IPS DF 6.9 (cell line): Measurements from ENCODE around the gene INSM1.

Experiments
- DNase-seq: peaks from one replicate; pipeline ENCODE4 v3.0.0-alpha.2; 2013; ENCODE audit warnings: low read depth, low spot score
- H3K27ac ChIP-seq: one replicate; pipeline ENCODE4 v1.5.1; 2013; ENCODE audit warnings: low read length, control low read depth
- H3K27me3 ChIP-seq: 2 replicates; pipeline ENCODE4 v1.6.1; 2013; ENCODE audit warnings: mild to moderate bottlenecking, low read length; ENCODE audit not compliant: control insufficient read depth, insufficient read depth
- H3K36me3 ChIP-seq: 2 replicates; pipeline ENCODE4 v1.6.1; 2013; ENCODE audit warnings: low read length; ENCODE audit not compliant: control insufficient read depth, insufficient read depth
- H3K4me1 ChIP-seq: 2 replicates; pipeline ENCODE4 v1.6.1; 2013; ENCODE audit warnings: low read length; ENCODE audit not compliant: control insufficient read depth, insufficient read depth
- H3K4me3 ChIP-seq: 2 replicates; pipeline ENCODE4 v1.5.1; 2013; ENCODE audit warnings: mild to moderate bottlenecking, low read length
- H3K9me3 ChIP-seq: 2 replicates; pipeline ENCODE4 v1.6.1; 2013; ENCODE audit warnings: low read length, inconsistent platforms; ENCODE audit not compliant: control insufficient read depth, insufficient read depth
- WGBS: extraction: QIAGEN DNeasy Blood & Tissue Kit; methylation state at CpG from one replicate; pipeline ENCODE4 v1.1.7; 2013; ENCODE audit warnings: mixed read lengths, missing lambda C conversion rate; ENCODE audit not compliant: insufficient read length, insufficient coverage; 5-methylcytosine and 5-hydroxymethylcytosine counted together

The INSM1 gene

DNA sequence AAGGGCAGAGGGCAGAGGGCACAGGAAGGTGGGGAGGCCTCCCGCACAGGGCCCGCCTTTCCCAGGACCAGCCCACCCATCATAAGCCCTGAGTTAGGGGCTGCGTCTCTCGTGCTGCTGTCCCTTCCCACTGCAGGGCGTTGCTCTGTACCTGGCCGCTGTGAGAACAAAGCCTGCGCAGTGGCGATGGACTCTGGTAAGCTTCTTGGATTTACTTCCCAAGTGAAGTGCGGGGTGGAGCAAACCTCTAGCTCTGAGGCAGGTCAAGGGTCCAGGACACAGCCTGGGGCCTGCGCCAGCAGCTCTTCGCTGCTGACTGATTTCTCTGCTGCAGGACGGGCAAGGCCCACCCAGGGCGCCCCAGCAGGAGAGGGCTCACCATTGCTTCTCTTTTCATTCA, 23.9 kb downstream of the INSM1 start:
- DNase-seq, result no peak
- H3K4me3 ChIP-seq, result no peak overlapping the region
- no CpG with 5 or more reads among the region's 13 CpGs for WGBS
- H3K36me3 ChIP-seq, result no peaks in the 10 kb centered on the region; the same call in 1 of the 2 replicates
- peaks cover 4% of the 10 kb centered on the region; the same call in 1 of the 2 replicates for H3K4me1 ChIP-seq
- no peaks in the 10 kb centered on the region for H3K27me3 ChIP-seq
- no peak overlapping the region for H3K27ac ChIP-seq
- no peaks in the 10 kb centered on the region for H3K9me3 ChIP-seq

DNA sequence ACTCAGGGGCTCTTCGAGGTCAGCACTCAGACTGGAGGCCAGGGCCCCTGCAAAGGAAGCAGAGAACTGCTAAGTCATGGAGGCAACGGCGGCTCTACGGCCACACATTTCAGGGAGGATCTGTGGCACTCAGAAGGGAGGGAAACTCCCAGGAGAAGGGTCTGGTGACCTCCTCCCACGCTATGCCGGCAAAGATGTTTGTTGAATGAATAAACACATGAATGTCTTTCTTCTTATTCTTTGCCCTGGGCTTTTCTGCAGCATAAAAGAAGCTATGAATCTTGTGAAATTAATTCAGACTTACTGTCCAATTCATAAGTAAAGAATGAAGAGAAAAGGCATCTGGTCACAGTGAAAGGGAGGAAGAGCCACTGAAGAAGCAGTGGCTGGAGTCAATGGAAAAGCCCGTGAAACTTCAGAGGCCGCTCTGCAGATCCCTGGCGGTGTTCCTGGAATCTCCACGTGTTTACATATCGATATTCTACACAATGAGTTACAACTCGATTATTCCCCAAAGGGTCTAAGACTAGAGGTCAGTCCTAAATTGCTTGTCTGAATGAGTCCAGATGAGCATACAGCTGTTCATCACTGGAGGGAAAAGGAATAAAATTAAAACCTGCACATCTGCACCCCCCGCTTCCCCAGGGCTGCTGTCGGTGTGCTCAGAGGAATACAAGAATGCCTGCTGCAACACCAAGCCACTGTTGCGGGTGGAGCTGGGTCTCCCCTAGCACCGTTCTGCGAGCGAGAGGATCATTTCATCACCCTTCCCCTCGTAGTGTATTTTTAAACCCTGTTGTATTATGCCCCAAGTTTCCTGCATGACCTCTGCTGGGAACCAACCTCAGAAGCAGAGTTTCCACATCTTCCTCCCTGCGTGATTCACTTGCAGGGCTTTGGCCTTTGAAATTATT, 25.6 kb downstream of the INSM1 start:
- Histone ChIP-seq H3K36me3 (no peaks in the 10 kb centered on the region; the same call in 1 of the 2 replicates), H3K4me1 (peaks cover 4% of the 10 kb centered on the region; the same call in 1 of the 2 replicates), H3K27ac (no peak overlapping the region), H3K4me3 (no peak overlapping the region), H3K27me3 (no peaks in the 10 kb centered on the region), H3K9me3 (no peaks in the 10 kb centered on the region)
- no CpG with 5 or more reads among the region's 20 CpGs for WGBS
- DNase-seq, result no peak

DNA sequence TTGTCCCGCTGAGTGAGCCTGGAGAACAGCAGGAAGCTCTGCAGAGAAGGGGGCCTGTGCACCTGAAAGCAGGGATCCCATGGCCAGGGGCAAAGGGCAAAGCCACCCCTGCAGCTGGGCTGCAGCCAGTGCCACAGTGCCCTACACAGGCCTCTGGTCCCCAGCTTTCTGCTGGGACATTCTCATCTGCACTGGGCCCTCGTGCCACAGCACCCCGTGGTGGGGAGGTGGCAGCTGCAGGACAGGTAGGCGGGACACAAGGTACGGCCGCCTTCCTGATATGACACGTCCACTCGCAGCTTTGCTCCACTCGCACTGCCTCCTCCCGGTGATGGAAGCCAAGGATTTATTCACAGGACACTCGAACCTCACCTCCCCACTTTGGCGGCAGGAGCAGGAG, 27.2 kb downstream of the INSM1 start:
- no peaks in the 10 kb centered on the region for H3K9me3 ChIP-seq
- no peak overlapping the region for H3K27ac ChIP-seq
- H3K4me1 ChIP-seq, result peaks cover 4% of the 10 kb centered on the region; the same call in 1 of the 2 replicates
- H3K27me3 ChIP-seq, result no peaks in the 10 kb centered on the region
- H3K4me3 ChIP-seq, result no peak overlapping the region
- no peak for DNase-seq
- WGBS, result no CpG with 5 or more reads among the region's 12 CpGs
- H3K36me3 ChIP-seq, result no peaks in the 10 kb centered on the region; the same call in 1 of the 2 replicates

DNA sequence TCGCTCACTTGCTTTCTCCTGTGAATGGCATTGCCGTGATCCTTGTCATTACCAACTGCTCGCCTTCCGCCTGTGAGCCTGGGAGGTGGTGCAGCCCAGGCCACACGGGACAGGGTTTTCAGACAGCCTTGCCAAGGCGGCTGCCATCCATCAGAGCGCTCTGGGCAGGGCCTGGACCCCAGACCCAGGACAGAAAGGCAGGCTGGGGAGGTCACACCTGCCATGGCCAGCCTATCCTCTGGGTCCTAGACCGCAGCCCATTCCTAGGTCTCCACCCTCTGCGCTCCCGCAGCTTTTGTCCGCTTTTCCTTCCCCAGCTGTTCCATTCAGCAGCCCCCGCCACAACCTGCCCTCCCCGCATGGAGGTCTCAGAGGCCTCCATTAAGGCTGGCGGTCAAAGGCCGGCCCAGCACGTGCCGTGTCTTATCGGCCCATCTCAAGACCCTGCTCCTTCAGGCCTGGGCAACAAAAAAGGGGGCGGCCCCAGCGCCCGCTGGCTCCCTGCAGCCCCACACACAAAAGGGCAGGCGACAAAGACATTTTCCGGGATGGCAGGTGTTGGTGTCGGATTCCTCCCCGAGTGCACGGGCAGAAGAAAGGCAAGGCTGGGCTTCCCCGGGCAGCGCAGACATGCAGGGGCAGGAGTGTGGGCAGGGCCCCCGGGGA, 28.1 kb downstream of the INSM1 start:
- Histone ChIP-seq H3K27ac (no peak overlapping the region), H3K36me3 (no peaks in the 10 kb centered on the region; the same call in 1 of the 2 replicates), H3K27me3 (no peaks in the 10 kb centered on the region), H3K4me1 (peaks cover 4% of the 10 kb centered on the region; the same call in 1 of the 2 replicates), H3K9me3 (no peaks in the 10 kb centered on the region), H3K4me3 (no peak overlapping the region)
- no peak for DNase-seq
- no CpG with 5 or more reads among the region's 29 CpGs for WGBS

DNA sequence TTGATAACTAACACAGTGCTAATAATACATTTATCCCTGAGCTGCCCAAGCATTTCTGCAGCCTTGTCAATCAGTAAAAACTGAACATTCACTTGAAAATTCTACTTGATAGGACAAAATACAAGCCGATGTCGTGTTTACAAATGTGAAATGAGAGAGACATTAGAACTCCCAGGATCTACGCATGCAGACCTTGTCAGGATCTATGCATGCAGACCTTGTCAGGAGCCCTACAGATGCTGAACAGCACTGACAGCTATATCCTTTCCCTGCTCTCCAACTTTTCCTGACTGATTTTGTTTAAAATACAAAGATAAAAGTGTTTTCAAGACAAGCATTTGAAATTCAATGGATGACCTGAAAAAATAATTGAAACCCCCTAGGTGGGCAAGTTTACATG, 28.9 kb downstream of the INSM1 start:
- peaks cover 4% of the 10 kb centered on the region; the same call in 1 of the 2 replicates for H3K4me1 ChIP-seq
- H3K9me3 ChIP-seq, result no peaks in the 10 kb centered on the region
- no peak for DNase-seq
- H3K36me3 ChIP-seq, result no peaks in the 10 kb centered on the region; the same call in 1 of the 2 replicates
- H3K27me3 ChIP-seq, result no peaks in the 10 kb centered on the region
- no CpG with 5 or more reads among the region's 3 CpGs for WGBS
- H3K27ac ChIP-seq, result no peak overlapping the region
- no peak overlapping the region for H3K4me3 ChIP-seq

DNA sequence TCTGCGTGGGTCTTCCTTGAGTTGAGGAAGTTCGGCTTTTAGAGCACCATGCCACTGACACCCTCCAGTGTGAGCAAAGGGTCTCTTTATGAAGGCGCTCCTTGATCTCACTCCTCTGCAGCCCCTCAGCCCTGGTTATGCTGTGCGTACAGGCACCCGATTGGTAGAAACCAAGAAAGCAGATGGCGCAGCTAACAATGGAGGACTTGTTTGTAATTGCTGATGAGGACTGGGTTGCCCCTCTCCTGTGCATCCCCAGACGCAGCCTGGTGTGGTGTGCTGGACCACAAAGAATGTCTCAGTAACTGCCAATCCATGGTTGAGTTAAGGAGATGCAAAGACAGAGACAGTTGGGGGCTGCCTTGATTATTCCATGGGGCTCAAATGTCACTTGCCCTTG, 30.2 kb downstream of the INSM1 start:
- H3K27me3 ChIP-seq, result no peaks in the 10 kb centered on the region
- no peak overlapping the region for H3K27ac ChIP-seq
- peaks cover 4% of the 10 kb centered on the region; the same call in 1 of the 2 replicates for H3K4me1 ChIP-seq
- no peaks in the 10 kb centered on the region; the same call in 1 of the 2 replicates for H3K36me3 ChIP-seq
- H3K4me3 ChIP-seq, result no peak overlapping the region
- no peak for DNase-seq
- WGBS, result no CpG with 5 or more reads among the region's 7 CpGs
- no peaks in the 10 kb centered on the region for H3K9me3 ChIP-seq

DNA sequence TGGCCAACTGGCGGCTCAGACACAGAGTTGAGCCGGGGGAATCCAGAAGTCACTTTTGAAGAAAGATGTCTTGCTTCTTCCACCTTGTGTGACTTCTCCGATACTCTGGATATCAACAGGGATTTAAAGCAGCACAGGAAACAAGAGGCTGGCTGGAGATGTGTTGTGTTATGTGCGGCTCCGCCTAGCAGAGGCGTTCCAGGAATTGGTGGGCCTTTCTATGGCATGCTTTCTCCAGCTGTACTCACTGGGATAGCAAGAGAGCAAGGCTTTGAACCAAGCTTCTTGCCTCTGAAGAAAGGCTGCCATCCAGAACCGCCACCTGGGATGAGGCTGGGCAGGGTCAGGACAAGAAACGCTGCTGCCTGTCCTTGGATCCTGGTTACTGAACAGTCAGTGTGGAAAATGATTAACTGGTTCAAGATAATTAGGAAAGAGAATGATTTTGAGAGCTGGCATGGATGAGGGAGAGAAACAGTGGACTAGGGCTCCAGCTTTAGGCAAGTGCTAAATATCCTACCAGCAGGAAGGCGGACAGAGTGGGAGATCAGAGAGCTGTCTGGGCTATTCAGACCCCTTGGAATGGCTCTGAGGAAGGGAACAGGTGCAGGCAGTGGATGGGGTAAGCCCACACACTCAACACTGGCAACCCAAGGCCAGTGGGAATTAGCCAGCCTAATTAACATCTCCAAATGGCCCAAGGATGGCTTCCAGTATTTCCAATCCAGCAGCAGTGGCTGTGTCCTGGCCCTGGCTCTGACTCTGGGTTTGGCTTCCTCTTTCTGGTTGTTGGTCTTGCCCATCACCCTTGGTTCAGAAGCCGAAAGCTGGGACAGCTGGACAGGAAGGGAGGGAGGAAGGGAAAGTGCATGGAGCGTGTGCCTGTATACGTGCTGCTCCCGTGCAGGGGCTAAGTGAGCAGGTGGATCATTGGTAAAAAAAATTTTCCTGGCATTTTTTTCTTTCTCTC, 31.9 kb downstream of the INSM1 start:
- H3K27me3 ChIP-seq, result no peaks in the 10 kb centered on the region
- H3K4me3 ChIP-seq, result no peak overlapping the region
- H3K27ac ChIP-seq, result no peak overlapping the region
- peaks cover 4% of the 10 kb centered on the region; the same call in 1 of the 2 replicates for H3K4me1 ChIP-seq
- no CpG with 5 or more reads among the region's 13 CpGs for WGBS
- no peak for DNase-seq
- H3K36me3 ChIP-seq, result no peaks in the 10 kb centered on the region
- H3K9me3 ChIP-seq, result no peaks in the 10 kb centered on the region

DNA sequence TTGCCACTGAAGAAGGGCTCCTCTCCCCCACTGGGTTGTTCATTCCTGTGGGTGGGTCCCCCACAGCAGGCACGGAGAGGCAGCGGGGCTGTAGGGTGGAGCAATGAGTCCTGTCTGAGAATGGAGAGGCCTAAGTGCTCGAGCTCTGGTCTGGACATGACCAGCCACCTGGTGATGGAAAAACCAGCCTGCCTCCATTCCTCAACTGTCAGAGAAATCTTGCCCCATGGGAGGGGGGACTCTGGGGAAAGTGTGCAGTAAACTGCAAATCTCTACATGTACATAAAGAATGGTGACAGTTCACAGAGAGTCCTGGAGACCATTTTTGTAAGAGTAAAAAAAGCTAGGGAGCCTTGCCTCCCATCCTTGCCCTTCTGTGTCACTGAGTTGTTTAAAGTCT, 34.1 kb downstream of the INSM1 start:
- Histone ChIP-seq H3K27me3 (no peaks in the 10 kb centered on the region), H3K36me3 (no peaks in the 10 kb centered on the region), H3K9me3 (no peaks in the 10 kb centered on the region), H3K4me1 (no peaks in the 10 kb centered on the region), H3K4me3 (no peak overlapping the region), H3K27ac (no peak overlapping the region)
- WGBS, result no CpG with 5 or more reads among the region's 3 CpGs
- no peak for DNase-seq

DNA sequence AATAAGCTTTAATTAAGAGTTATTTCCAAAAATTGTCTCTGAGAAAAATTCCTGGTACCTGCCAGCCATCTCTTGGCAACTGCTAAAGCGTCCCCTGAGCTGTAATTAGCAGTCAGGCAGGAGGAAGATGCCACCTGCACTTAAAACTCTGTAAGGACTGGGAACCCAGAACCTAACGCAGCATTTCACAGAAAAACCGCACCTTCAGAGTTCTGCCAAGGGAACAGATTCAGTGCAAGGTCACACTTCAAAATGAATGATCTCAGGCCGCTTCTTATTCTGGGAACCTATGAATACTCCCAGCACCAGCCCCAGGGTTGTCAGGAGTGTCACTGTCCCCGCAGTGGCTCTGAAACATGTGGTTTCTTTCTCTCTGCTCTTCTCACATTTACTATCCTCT, 36.7 kb downstream of the INSM1 start:
- Histone ChIP-seq H3K27me3 (no peaks in the 10 kb centered on the region), H3K4me1 (no peaks in the 10 kb centered on the region), H3K9me3 (no peaks in the 10 kb centered on the region), H3K27ac (no peak overlapping the region), H3K4me3 (no peak overlapping the region), H3K36me3 (no peaks in the 10 kb centered on the region)
- WGBS, result no CpG with 5 or more reads among the region's 5 CpGs
- no peak for DNase-seq

DNA sequence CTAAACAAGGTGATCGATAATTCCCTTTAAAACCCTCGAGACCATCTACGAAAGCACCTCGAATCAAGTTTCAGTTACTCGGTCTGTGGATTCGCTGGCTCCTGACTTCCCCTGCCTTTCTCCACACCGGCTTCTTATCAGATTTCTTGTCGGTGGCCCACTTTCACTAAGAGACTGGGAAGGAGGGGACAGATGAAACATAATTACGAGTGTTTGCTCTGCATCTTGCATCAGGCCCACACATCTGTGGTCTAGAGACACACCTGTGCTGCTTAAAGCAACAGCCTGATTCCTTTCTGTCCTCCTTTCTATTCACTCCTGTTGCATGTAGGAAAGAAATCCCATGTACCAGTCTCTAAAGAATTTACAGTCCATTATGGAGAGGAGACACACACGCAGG, 37.7 kb downstream of the INSM1 start:
- no CpG with 5 or more reads among the region's 10 CpGs for WGBS
- DNase-seq, result no peak

More for the DNA sequence above, 37.7 kb downstream of the INSM1 start:
- no peak overlapping the region for H3K27ac ChIP-seq
- no peaks in the 10 kb centered on the region for H3K9me3 ChIP-seq
- H3K4me3 ChIP-seq, result no peak overlapping the region
- no peaks in the 10 kb centered on the region for H3K27me3 ChIP-seq
- H3K4me1 ChIP-seq, result no peaks in the 10 kb centered on the region
- no peaks in the 10 kb centered on the region for H3K36me3 ChIP-seq
